ENCODE results near the gene MT2A.

MT2A gene

GRCh38 chr16:56571525-56571924 lies 36.9 kb upstream of the MT2A start:
- Histone ChIP-seq H3F3A (ENCODE audit: insufficient read depth) (no peaks in the 10 kb centered on the region), H3K4me2 (ENCODE audit: low read depth, low read length, poor library complexity, severe bottlenecking) (no peak overlapping the region), H2AFZ (ENCODE audit: low read depth, low read length, severe bottlenecking) (no peak overlapping the region), H3K9me2 (replicated peaks; ENCODE audit: insufficient read depth, low read length) (no peaks in the 10 kb centered on the region), H4K20me1 (ENCODE audit: low read depth, low read length) (no peaks in the 10 kb centered on the region), H3K27me3 (ENCODE audit: low read length) (peaks cover 3% of the 10 kb centered on the region; the same call in 1 of the 2 replicates), H3K9me3 (ENCODE audit: insufficient read depth, low read length) (no peaks in the 10 kb centered on the region), H3K36me3 (ENCODE audit: low read length) (no peaks in the 10 kb centered on the region), H3K27ac (ENCODE audit: low read depth, low read length) (no peak overlapping the region), H3K9ac (ENCODE audit: low read length) (no peak overlapping the region), H3K79me2 (ENCODE audit: insufficient read depth, low read length) (no peaks in the 10 kb centered on the region), H3K4me3 (ENCODE audit: insufficient read depth, low read length, poor library complexity, severe bottlenecking) (no peak overlapping the region)
- no peak for TF ChIP-seq EZH2phosphoT487 (conservative IDR thresholded peaks at IDR 0.05; ENCODE audit: low read length)
- no peak for TF ChIP-seq CTCF (IDR thresholded peaks at IDR 0.05; ENCODE audit: insufficient read depth, low read length, poor library complexity, severe bottlenecking)

DNA sequence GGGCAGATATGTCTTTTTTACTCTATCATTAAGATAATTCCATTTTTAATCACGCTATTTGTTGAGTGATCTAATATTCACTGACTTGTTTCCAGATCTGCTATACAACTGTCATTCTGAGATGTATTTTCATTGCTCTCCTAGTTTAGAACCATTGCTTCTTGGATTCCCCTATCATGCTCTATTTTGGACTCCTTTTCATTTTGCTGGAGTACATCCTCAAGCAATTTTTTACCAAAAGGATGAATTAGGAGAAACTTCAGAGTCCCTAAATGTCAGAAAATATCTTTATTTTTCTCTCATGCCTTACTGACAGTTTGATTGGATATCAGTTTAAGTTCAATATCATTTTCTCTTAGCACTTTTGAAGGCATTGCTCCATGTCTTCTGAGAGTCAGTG lies 33.8 kb upstream of the MT2A start:
- Histone ChIP-seq H3K9me3 (ENCODE audit: insufficient read depth, low read length) (no peaks in the 10 kb centered on the region), H3K27me3 (ENCODE audit: low read length) (peaks cover 2% of the 10 kb centered on the region; the same call in 1 of the 2 replicates), H3K4me2 (ENCODE audit: low read depth, low read length, poor library complexity, severe bottlenecking) (no peak overlapping the region), H3K36me3 (ENCODE audit: low read length) (no peaks in the 10 kb centered on the region), H3F3A (ENCODE audit: insufficient read depth) (no peaks in the 10 kb centered on the region), H4K20me1 (ENCODE audit: low read depth, low read length) (no peaks in the 10 kb centered on the region), H3K9me2 (replicated peaks; ENCODE audit: insufficient read depth, low read length) (no peaks in the 10 kb centered on the region), H2AFZ (ENCODE audit: low read depth, low read length, severe bottlenecking) (no peak overlapping the region), H3K9ac (ENCODE audit: low read length) (no peak overlapping the region), H3K27ac (ENCODE audit: low read depth, low read length) (no peak overlapping the region), H3K79me2 (ENCODE audit: insufficient read depth, low read length) (no peaks in the 10 kb centered on the region), H3K4me3 (ENCODE audit: insufficient read depth, low read length, poor library complexity, severe bottlenecking) (no peak overlapping the region)
- TF ChIP-seq CTCF (IDR thresholded peaks at IDR 0.05; ENCODE audit: insufficient read depth, low read length, poor library complexity, severe bottlenecking) (no peak), EZH2phosphoT487 (conservative IDR thresholded peaks at IDR 0.05; ENCODE audit: low read length) (no peak)

- peak; percentile 72 for TF ChIP-seq CTCF (IDR thresholded peaks at IDR 0.05; ENCODE audit: insufficient read depth, low read length, poor library complexity, severe bottlenecking)
- TF ChIP-seq EZH2phosphoT487 (conservative IDR thresholded peaks at IDR 0.05; ENCODE audit: low read length): no peak
- H2AFZ ChIP-seq (ENCODE audit: low read depth, low read length, severe bottlenecking): peak overlapping the region; percentile 16
Measured at GRCh38 chr16:56576585-56577299, 31.6 kb upstream of the MT2A start.

More at GRCh38 chr16:56576585-56577299, 31.6 kb upstream of the MT2A start:
- Histone ChIP-seq H3K9me3 (ENCODE audit: insufficient read depth, low read length) (no peaks in the 10 kb centered on the region), H3K4me3 (ENCODE audit: insufficient read depth, low read length, poor library complexity, severe bottlenecking) (no peak overlapping the region), H3K9me2 (replicated peaks; ENCODE audit: insufficient read depth, low read length) (no peaks in the 10 kb centered on the region), H3K27me3 (ENCODE audit: low read length) (no peaks in the 10 kb centered on the region), H3F3A (ENCODE audit: insufficient read depth) (no peaks in the 10 kb centered on the region), H4K20me1 (ENCODE audit: low read depth, low read length) (no peaks in the 10 kb centered on the region), H3K27ac (ENCODE audit: low read depth, low read length) (no peak overlapping the region), H3K4me2 (ENCODE audit: low read depth, low read length, poor library complexity, severe bottlenecking) (no peak overlapping the region), H3K9ac (ENCODE audit: low read length) (no peak overlapping the region), H3K79me2 (ENCODE audit: insufficient read depth, low read length) (no peaks in the 10 kb centered on the region), H3K36me3 (ENCODE audit: low read length) (no peaks in the 10 kb centered on the region)

All from SU-DHL-6 (cell line).